Measurements from ENCODE around the gene ISL2.

DNA sequence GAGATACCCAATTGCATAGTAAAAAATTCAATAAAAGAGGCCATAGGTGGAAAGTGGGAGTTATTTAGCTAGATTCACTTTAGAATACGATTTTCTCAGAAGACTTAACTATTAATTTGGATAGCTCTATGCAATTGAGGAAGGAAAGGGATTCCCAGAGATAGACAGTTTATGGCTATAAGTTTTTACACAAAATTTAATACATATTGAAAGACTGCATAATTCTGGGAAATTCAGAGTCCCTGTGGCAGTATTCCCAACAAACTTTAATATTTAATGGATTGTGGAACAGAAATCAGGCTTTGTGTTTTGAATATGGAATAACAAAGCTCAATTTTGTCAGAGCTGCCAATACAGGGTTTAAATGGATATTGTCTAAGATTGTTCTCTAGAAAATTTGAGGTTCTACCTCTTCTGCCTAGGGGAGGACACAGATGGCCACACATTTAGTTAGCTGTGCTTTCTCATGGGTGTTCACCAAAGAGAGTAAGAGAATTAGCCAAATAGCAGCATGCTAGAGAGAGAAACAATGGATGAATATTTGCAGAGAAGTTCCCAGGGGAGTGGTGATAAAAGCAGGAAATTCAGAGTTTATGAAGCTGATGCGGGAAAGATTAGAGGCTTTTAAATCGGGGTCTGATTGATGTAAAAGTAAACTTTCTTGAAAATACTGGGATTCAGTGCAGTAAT lies 8.5 kb downstream of the ISL2 start:
- no peak for TF ChIP-seq POLR2A (IDR thresholded peaks at IDR 0.05)
- TF ChIP-seq, protein P1, sequence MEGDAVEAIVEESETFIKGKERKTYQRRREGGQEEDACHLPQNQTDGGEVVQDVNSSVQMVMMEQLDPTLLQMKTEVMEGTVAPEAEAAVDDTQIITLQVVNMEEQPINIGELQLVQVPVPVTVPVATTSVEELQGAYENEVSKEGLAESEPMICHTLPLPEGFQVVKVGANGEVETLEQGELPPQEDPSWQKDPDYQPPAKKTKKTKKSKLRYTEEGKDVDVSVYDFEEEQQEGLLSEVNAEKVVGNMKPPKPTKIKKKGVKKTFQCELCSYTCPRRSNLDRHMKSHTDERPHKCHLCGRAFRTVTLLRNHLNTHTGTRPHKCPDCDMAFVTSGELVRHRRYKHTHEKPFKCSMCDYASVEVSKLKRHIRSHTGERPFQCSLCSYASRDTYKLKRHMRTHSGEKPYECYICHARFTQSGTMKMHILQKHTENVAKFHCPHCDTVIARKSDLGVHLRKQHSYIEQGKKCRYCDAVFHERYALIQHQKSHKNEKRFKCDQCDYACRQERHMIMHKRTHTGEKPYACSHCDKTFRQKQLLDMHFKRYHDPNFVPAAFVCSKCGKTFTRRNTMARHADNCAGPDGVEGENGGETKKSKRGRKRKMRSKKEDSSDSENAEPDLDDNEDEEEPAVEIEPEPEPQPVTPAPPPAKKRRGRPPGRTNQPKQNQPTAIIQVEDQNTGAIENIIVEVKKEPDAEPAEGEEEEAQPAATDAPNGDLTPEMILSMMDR (IDR thresholded peaks at IDR 0.05), result no peak

Measured in testis (tissue), 2 donors.